CMK (cell line): Measurements from ENCODE around the gene PXDC1.
A peak's percentile ranks its signal among the peaks of the same experiment; 100 is the strongest.
"Not testable (repeated sequence)": the region's sequence is repeated elsewhere in the genome, so short reads cannot be mapped to it uniquely, and the experiment has no call there.

ENCODE experiments used
- DNase-seq: peaks from one replicate; pipeline ENCODE4 v3.0.0-alpha.2; 2010; ENCODE audit warnings: low read depth

The PXDC1 gene

DNA sequence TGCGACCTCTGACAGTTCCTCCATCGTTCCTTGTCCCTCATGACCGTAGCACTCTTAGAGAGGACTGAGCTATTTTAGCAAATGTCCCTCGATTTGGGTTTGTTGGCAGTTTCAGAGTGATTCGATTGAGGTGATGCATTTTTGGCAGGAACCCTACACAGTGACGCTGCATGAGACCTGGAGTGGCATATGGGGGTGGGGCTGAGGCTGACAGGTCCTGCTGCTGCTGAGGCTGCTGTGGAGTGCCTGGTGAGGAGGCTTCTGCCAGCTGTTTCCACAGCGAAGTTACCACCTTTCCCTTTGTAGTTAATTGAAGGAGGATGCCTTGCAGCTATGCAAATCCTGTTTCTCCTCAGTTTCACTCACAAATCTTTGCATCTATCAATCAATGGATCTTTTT, 19.8 kb downstream of the PXDC1 start:
- DNase-seq: no peak

DNA sequence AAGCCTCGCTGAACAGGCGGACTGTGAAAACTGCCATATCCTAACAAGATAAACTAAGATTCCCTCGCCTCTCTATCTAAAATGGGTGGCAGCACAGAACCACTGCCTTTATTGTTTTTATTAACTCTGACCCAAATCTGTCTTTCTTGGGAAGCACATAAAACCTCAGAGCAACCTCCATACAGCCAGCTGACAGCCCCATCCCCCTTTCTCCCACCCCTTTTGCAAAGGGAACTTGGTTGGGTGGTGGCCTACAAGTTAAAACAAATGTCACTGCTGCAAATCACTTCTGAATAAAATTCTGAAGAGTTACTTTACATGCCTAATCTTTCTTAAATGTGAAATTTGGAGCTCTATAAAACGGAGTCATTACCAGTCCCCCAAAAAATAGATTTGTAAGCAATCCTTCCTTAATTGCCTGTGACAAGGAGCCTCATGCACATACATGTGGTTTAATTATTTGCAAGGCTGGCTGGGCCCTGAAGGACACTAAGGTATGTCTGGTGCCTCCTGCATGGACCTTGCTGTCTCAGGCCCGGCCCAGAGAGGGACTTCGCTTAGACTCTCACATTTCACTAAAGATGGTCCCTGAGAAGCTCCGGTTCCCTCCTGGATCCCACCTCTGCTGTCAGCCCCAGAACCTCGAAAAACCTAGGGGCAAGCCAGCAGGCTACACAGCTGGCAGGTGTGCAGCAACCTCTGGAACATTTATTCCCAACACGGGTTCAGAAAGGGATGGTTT, 21.7 kb downstream of the PXDC1 start:
- no peak for DNase-seq

DNA sequence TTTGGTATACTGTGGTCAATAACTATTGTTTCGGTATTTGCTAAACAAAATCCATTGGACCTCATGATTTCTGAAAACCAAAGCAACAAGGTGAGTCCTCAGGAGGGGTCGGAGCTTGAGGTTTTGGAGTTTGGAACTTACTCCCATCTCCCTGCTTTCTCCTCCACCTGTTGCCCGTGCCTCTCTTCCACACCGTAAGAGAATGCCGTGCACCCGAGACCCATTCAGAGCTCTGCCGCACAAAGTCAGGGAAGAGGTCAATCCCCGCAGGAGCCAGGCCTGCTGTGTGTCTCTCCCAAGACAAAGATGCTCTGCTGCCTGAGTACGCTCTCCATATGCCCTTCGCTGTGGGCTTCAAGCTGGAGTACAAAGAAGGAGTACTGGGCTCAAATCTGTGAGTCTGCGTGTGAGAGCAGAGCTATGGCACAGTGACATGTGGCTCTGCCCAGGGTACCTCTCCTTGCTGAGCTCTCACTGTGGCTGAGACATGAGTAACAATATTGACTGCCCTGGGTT, 23.9 kb downstream of the PXDC1 start:
- no peak for DNase-seq

DNA sequence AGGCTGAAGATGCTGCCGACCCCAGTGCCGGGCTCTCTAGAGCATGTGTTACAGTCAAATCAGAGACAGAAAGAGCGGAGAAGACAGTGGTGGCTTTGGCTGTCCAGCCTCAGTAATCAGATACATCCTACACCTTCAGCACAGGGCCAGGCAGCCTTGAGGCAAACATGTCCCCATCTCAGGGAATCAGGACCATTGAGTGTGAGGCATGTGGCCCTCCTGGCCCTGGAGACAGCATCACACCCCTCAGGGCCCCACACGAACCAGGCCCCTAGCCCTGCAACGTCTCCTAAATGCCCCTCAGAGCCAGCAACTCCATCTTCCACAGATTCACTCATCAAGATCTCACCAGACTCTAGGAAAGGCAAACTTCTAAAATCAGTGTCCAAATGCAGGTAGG, 24.5 kb downstream of the PXDC1 start:
- DNase-seq: no peak

DNA sequence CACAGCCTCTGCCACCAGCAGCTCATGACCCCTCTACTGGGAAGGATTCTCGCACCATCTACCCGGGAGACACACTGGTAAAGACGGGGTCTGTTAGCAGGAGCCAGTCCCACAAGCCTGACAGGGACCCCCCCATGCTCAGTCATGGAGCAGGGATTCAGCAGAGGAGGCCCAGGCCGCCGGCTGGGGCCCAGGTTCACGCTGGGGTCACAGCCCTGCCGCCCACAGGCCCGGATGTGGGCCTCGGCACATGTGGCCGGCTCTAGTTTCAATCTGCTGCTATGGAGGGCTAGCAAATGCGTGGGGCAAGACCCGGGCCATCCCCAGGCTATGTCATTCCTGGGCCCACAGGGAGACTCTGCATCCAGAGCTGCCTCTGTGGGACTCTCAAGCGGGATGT, 25.1 kb downstream of the PXDC1 start:
- no peak for DNase-seq

DNA sequence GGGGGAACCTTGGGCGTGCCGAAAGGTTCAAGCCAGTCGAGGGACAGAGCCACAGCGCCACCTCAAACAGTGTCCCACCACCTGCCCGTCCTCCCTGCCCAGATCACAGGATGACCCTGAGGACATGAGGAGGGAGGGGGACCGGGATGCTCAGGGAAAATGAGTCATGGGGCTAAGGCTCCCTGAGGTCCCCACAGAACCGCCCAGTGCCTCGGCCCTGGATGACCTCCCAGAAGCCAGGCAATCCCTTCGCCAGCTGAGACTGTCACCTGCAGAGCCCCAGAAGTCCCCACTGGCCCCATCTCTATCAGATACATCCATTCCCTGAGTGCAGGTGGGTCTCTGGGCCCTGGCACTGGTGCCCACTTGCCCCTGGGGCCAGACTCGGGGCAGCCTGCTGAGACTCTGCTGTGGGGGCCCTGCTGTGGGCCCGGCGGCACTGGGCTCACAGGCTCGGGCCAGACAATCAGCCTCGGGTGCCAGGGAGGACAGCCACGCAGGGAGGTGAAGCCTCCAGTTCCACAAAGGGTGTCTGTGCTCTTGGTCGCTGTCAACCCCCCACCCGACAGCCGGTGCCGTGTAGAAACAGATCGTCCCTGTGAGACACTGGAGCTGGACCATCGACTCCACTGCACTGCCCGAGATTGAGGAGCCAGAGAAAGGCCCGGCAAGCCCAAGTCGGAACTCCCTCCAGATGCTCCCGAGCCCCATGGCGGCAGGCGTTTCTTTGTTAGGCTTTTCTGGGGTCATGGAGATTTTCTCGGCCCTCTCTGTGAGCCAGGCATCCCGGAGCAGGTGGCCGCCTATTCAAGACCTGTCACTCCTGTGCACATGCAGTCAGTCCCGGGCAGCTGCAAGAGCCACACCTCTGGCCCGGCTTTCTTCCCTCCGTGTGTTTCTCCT, 26.1 kb downstream of the PXDC1 start:
- no peak for DNase-seq

DNA sequence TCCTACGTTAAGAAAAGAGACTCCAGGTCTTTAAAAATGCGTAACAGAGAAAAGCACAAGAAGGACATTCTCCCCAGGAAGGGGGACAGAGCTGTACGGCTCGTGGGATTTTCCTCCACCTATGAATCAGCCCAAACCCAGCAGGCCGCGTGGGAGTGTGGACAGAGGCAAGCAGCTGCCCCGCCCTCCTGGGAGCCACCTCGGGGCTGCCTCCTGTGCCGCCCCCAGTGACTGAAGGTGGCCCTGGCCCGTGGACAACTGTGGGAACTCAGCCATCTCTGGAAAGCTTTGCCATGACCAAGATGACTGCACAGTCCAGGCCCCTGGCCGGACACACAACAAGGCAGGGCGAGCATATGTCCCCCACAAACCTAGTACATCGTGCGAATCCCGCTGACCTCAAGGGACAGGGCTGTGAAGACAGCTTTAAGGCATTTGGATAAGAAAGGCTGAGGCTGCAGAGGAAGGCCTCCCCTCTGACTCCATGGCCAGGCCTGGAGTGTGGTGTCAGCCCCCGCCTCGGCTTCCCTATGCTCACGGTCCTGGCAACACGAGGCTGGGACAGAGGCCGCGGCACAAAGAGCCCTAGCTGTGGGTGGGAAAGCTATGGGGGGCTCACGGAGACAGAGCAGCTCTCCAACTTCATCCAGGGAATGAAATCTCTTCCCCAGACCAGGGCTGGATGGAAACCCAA, 26.9 kb downstream of the PXDC1 start:
- no peak for DNase-seq

DNA sequence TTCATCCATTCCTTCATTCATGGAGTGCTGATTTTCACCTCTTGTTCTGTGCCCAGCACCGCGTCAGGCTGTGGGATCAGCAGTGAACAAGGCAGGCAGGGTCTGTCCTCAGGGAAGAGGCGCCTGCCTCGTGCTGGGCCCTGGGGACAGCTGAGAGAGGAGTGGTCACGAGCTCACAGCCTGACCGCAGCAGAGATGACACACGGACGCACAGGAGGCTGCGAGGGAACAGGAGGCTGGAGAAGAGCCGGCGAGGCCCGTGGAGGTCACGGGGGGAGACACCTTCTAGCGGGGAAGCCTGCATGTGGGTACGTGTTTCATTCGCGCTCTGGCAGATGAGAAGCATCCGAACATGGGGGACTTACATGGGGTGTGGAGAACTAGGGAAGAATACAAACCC, 27.5 kb downstream of the PXDC1 start:
- no peak for DNase-seq

DNA sequence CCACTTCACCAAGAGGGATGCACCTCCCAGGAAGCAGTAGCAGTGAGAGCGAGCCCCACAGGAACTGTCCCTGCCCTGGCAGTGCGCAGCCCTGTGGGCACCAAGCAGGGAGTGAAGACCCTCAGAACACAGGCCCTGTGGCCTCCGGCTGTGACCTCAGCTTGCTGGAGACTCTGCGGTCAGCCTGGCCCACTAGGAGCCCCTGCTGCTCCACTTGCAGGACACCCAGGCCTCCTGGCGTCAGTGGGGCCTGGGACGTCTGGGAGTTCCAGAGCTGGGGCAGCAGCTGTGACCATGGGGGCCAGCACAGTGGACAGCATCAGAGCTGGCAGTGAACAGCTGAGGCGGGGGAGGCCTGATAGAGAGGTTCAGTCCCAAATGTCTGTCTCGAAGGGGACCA, 28.3 kb downstream of the PXDC1 start:
- no peak for DNase-seq

DNA sequence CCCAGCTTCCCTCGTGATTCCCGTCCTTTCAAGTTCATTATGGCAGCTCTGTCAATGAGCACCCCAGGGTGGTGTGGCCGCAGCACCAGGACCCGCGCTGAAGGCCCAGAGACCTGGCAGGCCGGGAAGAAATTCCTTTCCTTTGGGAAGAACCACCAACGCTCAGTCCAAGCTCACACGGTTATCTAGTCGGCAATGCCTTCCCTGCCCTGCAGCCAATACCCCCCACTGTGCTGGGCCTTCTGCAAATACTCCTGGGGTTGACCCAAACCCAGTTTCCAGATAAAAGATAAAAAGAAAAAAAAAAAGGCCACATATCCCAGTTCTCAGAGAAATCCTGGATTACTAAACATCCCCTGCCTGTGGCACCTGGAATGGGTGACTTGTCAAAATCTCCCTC, 28.7 kb downstream of the PXDC1 start:
- DNase-seq: no peak

DNA sequence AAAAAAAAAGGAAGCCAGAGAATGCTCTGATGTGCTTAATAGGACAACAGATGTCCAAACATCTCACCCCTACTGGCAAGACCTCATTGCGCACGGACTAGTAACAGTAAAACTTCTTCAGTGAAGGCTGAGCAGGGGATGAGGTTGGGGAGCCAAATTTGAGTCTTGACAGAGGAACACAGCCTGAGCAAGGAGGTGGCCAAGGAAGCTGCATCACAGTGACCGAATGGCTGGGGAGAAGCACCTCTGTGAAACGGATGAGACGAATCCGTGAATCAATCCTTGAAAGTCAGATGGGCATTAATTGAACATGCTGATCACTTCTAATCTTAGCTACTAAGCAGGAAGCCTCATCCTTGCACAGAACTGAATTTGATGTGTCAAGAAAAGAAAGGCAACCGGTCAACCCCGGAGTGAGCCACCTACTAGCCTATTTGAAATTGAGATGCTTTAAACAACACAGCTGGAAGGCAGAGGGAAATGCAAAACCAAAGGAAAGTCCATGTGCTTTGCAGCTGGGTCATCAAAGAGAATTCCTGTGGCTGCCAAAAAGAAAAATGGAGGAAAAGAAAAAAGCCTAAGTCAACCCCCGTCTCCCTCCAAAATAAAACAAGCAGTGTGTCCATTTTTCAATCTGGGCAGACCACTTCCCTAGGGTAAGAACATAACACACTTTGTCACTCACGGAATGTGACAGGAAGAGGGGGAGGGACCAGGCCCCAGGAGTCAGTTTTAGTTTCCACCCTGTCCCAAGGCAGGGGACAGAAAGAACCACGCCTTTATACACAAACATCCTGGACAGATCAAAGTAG, 29.5 kb downstream of the PXDC1 start:
- DNase-seq: no peak

DNA sequence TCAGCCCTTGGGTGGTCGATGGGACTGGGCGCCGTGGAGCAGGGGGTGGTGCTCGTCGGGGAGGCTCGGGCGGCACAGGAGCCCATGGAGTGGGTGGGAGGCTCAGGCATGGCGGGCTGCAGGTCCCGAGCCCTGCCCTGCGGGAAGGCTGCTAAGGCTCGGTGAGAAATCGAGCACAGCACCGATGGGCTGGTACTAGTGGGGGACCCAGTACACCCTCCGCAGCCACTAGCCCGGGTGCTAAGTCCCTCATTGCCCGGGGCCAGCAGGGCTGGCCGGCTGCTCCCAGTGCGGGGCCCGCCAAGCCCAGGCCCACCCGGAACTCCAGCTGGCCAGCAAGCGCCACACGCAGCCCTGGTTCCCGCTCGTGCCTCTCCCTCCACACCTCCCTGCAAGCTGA, 30.7 kb downstream of the PXDC1 start:
- not testable (repeated sequence) for DNase-seq

DNA sequence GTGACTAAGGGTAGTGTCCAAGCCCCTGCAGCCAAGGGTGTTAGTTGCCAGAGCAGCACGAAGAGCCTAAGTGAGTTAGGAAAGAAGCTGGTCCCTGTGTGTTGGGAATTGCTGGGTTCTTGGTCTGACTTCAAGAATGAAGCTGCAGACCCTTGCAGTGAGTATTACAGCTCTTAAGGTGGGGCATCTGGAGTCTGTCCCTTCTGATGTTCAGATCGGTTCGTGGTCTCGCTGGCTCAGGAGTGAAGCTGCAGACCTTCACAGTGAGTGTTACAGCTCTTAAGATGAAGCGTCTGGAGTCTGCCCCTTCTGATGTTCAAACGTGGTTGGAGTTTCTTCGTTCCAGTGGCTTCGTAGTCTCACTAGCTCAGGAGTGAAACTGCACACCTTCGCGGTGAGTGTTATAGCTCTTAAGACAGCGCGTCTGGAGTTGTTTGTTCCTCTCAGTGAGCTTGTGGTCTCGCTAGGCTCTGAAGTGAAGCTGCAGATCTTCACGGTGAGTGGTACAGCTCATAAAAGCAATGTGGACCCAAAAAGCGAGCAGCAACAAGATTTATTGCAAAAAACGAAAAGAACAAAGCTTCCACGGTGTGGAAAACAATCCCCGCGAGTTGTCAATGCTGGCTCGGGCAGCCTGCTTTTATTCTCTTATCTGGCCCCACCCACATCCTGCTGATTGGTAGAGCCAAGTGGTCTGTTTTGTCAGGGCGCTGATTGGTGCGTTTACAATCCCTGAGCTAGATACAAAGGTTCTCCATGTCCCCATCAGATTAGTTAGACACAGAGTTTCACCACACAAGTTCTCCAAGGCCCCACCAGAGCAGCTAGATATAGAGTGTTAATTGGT, 31.8 kb downstream of the PXDC1 start:
- DNase-seq: no peak

DNA sequence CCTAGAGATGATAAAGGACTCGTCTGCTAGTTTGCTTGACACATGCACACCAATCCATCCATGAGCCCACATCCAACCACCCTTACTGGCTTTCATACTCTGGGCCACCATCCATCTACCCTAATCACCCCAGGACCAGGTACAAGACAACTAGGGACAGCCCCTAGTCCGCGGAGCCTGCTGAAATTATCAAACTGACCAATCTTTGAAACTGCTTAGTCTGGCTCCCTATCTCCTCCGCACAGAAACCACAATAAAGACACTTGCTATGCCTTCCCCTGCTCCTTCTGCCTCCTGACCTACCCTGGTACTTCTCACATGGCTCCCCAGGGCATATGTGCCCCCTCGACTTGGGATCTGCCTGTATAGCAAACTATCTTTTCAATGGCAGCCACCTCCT, 33.1 kb downstream of the PXDC1 start:
- peak; percentile 42 for DNase-seq

DNA sequence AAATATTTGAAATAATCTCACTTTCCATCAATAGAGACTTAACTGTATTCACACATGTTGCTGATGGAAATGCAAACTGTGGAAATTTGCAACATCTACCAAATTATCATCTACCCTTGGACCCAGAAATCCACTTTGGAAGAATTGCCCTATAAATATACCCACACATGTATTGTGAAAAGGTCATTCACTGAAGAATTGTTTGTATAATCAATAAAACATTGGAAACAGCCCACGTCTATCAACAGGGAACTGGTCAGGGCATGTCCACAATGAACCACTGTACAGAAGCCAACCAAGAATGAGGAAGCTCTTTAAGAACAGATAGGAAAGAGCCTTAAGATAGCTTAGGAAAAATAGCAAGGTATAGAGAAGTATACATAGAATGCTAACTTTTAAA, 36.2 kb downstream of the PXDC1 start:
- no peak for DNase-seq

DNA sequence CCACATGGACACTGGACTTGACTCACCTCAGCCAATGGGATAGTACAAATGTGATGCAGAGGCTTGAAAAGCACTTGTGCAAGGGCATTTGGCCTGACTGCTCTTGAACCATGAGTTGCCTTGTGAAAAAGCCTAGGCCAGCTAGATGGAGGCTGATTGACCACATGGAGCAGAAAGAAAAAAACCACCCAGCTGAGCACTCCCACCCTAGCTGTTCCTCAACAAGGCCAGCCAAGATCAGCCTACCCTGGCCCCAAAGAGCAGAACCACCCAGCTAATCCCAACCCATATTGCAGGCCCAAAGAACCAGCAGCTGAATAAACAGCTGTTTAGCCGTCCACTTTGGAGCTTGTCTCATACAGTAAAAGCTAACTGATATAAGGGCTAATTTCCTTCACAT, 36.7 kb downstream of the PXDC1 start:
- DNase-seq: no peak

DNA sequence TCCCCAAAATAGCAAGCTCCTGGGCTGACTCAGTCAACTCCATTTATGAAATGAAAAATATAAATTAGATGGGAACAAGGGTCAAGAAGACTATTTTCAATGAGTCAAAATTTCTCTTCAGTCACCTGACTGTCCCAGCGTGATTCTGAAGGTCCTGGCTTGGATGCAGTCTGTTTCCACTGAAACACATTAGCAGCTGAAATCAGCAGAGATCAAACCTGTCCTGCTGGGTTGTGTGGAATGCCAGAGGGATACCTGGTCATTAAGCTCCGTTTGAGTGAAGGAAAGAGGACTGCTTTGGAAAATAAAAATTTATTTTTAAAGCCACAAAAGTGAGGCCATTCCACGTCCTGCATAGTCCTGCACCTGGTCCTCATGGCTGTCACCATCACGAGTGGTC, 37.4 kb downstream of the PXDC1 start:
- no peak for DNase-seq

DNA sequence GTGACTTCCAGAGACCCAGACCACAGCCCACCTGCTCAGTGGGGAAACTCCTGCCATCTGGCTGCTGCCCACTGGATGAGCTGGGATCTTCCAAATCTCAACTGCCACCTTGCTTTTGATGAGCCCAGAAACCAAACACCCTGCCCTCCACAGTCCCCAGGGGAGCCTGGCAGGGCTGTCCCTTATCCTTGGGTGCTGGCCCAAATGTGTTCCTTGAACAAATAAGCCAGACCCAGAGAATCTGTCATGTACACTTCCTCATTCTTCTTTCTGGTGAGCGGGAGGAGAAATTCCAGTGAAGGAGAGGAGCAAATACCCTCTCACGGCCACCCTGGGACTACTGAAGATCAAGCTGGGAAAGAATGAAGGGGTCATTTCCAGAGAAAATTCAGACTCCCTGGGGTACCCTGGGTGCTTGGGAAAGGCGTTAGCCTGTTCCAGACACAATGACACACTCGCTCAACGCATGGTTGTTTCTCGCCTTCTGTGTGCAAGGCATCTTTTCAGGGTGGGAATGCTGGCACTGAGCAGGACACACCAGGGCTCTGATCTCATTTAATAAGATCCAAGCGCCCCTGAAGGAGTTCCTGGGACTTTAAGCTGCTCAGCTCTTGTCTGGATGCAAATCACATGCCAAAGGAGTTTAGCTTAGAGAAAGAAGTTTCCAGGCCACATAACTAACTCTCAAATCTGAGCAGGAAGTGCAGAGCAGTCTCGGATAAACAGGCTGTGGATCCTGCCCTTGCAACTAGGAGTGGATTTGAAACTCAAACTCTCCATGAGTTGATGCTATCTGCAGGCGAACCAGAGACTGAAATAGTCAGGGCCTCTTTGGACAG, 38.5 kb downstream of the PXDC1 start:
- DNase-seq: no peak

DNA sequence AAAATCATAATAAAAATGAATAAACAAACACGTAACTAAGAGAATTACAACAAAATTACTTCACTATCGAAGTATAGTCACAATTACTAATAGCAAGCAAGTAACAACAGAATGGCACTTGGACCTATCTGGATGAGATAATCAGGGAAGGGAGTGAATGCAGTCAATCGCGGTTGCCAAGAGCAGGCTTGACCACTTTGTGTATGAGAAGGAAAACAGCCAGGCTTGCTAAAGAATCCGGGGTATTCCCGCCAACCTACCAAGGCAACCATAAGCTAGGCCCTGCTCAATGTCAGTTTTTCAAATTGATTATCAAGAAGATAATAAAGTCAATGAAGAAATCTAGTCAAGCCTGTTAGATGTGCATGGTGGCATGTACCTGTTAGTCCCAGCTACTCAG, 39.7 kb downstream of the PXDC1 start:
- DNase-seq: no peak

DNA sequence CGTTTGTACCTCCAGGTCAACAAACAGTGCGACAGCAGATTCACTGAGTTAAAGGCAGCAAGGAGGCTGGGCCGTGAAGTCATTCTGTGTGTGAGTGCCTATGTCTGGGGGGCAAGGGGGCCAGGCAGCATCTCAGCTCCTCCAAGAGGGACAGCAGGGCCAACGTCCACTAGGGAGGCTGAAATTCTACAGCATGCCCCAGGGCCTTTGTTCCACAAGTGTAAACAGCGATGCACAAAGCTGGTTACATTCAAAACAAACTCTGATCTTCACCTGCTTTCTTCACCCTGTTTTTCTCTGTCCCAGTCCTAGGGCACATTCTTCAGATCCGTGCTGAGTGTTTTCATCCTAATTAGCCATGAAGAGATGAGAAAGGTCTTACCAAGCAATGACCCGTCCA, 41.1 kb downstream of the PXDC1 start:
- no peak for DNase-seq
